ENCODE data around the gene TOP1. TPM values are rescaled to one million over a fixed set of nuclear protein-coding genes. Genes with fewer than 3 reads are reported as not detected.

TOP1 gene
- 10 to 100 TPM; 25.7 to 27.0 TPM for polyA plus RNA-seq

DNA sequence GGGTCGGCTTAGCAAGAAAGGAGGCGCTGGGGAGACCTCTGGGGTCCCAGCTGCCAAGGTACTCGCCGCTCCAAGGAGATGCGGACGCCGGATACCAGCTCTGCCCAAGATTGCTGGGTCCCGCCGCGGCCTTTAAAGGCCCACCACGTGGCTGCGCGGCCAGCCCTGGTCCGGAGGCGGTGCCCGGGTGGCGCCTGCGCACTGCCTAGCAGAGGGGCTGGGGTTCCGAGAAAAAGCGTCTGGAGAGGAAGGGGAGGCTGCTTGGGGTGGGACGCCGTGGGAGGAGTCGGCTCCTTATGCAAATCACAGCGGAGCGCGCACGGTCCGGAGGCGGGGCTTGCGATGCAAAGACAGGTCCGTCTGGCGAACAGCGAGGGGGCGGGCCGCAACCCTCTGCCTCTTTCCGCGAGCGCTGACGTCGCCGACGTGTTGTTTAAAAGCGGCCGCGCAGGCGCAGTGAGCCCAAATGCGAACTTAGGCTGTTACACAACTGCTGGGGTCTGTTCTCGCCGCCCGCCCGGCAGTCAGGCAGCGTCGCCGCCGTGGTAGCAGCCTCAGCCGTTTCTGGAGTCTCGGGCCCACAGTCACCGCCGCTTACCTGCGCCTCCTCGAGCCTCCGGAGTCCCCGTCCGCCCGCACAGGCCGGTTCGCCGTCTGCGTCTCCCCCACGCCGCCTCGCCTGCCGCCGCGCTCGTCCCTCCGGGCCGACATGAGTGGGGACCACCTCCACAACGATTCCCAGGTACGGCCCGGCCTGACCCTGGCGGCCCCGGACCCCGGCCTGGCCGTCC is at the start of gene TOP1:
TSS of gene TOP1 (plus strand) at position 464 of the 791 bp plus-strand sequence. CDS start at position 710, 246 bp downstream.
- Histone ChIP-seq H3K27me3 (ENCODE audit: control insufficient read depth in 1 of 2, insufficient read depth in 2 of 2, low read length in 2 of 2) (no peaks in the 10 kb centered on the region), H3K4me3 (ENCODE audit: low read depth in 1 of 2, low read length in 2 of 2) (peak within 1 kb of the TSS; percentile 90 to 100), H3K9me3 (ENCODE audit: control insufficient read depth in 2 of 2, insufficient read depth in 1 of 2, low read depth in 1 of 2, low read length in 1 of 2) (no peaks in the 10 kb centered on the region), H3K27ac (ENCODE audit: low read depth in 2 of 2, low read length in 1 of 2) (peak within 1 kb of the TSS; percentile 95 to 98), H3K4me1 (ENCODE audit: control insufficient read depth in 2 of 2, insufficient read depth in 2 of 2, low read length in 1 of 2) (peaks cover 0 to 2% of the 10 kb centered on the region in 2 donors), H3K36me3 (ENCODE audit: control insufficient read depth in 2 of 2, insufficient read depth in 2 of 2, low read length in 1 of 2) (peaks cover 0 to 2% of the 10 kb centered on the region in 2 donors)
- WGBS, 2 donors, result 0 to 1% methylated on average over 83 to 85 of the region's 85 CpGs

DNA sequence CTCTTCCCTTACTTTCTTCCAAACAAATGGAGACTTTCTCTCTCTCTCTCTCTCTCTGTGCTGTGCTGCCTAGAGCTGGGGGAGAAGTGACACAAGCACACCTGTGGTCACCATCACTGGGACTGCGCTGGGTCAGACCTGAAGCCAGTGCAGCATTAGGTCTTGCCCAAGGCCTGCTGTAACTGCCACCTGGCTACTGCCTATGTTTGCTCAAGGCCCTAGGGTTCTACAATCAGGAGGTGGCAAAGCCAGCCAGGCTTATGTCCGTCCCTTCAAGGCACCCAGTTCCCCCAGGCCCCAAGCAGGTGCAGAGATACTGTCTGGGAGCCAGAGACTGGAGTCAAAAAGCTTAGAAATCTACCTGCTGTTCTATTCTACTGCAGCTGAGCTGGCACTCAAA is 49.4 kb upstream of the TOP1 start:
- H3K4me1 ChIP-seq (ENCODE audit: control insufficient read depth in 2 of 2, insufficient read depth in 2 of 2, low read length in 1 of 2), result peaks cover 0 to 5% of the 10 kb centered on the region in 2 donors
- H3K36me3 ChIP-seq (ENCODE audit: control insufficient read depth in 2 of 2, insufficient read depth in 2 of 2, low read length in 1 of 2), result peaks cover 0 to 2% of the 10 kb centered on the region in 2 donors
- H3K4me3 ChIP-seq (ENCODE audit: low read depth in 1 of 2, low read length in 2 of 2), result no peak overlapping the region
- 73 to 92% methylated on average over 2 of the region's 2 CpGs for WGBS, 2 donors
- H3K9me3 ChIP-seq (ENCODE audit: control insufficient read depth in 2 of 2, insufficient read depth in 1 of 2, low read depth in 1 of 2, low read length in 1 of 2), result no peaks in the 10 kb centered on the region
- no peaks in the 10 kb centered on the region for H3K27me3 ChIP-seq (ENCODE audit: control insufficient read depth in 1 of 2, insufficient read depth in 2 of 2, low read length in 2 of 2)
- peak overlapping the region in 1 of 2 donors; percentile 24 for H3K27ac ChIP-seq (ENCODE audit: low read depth in 2 of 2, low read length in 1 of 2)

DNA sequence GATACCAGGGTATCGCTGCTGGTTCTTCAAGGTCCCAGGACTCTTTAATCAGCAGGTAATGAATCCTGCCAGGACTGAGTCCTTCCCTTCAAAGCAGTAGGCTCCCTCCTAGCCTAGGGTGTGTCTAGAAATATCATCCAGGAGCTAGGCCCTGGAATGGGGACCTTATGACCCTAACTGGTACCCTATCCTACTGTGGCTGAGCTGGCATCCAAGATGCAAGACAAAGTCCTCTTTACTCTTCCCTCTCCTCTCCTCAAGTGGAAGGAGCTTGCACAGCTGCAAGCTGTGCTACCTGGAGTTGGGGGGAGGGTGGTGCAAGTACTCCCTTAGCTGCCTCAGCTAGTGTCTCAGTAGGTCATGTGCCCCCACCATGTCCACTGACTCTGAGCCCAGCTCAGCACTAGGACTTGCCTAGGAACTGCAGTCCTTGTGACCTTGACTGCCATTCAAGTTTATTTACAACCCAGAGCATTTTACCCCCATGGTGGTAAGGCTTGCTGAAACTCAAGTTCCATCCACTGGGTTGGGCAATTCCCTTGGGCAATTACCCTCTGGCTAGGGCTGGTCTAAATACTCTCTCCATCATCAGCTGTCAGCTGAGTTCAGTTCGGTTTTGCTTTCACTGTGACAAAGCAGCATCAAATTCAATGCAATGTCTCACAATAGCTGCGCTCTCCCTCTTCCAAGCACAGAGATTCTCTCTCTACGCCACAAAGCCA is 48.4 kb upstream of the TOP1 start:
- no peaks in the 10 kb centered on the region for H3K9me3 ChIP-seq (ENCODE audit: control insufficient read depth in 2 of 2, insufficient read depth in 1 of 2, low read depth in 1 of 2, low read length in 1 of 2)
- H3K4me1 ChIP-seq (ENCODE audit: control insufficient read depth in 2 of 2, insufficient read depth in 2 of 2, low read length in 1 of 2), result peaks cover 0 to 5% of the 10 kb centered on the region in 2 donors
- peaks cover 0 to 2% of the 10 kb centered on the region in 2 donors for H3K36me3 ChIP-seq (ENCODE audit: control insufficient read depth in 2 of 2, insufficient read depth in 2 of 2, low read length in 1 of 2)
- WGBS, 2 donors, result 86 to 87% methylated on average over 4 of the region's 4 CpGs
- no peaks in the 10 kb centered on the region for H3K27me3 ChIP-seq (ENCODE audit: control insufficient read depth in 1 of 2, insufficient read depth in 2 of 2, low read length in 2 of 2)
- H3K4me3 ChIP-seq (ENCODE audit: low read depth in 1 of 2, low read length in 2 of 2), result no peak overlapping the region
- H3K27ac ChIP-seq (ENCODE audit: low read depth in 2 of 2, low read length in 1 of 2), result no peak overlapping the region

DNA sequence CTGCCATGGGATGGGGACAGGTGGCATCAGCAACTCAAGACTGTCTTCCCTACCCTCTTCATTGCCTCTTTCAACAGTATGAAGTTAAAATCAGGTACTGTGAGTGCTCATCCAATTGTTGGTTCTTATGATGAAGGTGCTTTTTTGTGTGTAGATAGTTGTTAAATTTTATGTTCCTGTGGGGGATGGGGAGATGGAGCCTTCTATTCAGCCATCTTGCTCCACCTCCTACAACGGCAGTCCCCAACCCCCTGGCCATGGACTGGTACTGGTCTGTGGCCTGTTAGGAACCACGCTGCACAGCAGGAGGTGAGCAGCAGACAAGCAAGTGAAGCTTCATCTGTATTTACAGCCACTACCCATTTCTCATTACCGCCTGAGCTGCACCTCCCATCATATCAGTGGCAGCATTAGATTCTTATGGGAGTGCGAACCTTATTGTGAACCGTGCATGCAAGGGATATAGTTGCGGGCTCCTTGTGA is 47.8 kb upstream of the TOP1 start:
- WGBS, 2 donors, result 90 to 97% methylated on average over 6 of the region's 6 CpGs
- Histone ChIP-seq H3K27me3 (ENCODE audit: control insufficient read depth in 1 of 2, insufficient read depth in 2 of 2, low read length in 2 of 2) (no peaks in the 10 kb centered on the region), H3K36me3 (ENCODE audit: control insufficient read depth in 2 of 2, insufficient read depth in 2 of 2, low read length in 1 of 2) (peaks cover 0 to 2% of the 10 kb centered on the region in 2 donors), H3K4me3 (ENCODE audit: low read depth in 1 of 2, low read length in 2 of 2) (no peak overlapping the region), H3K27ac (ENCODE audit: low read depth in 2 of 2, low read length in 1 of 2) (no peak overlapping the region), H3K9me3 (ENCODE audit: control insufficient read depth in 2 of 2, insufficient read depth in 1 of 2, low read depth in 1 of 2, low read length in 1 of 2) (no peaks in the 10 kb centered on the region), H3K4me1 (ENCODE audit: control insufficient read depth in 2 of 2, insufficient read depth in 2 of 2, low read length in 1 of 2) (peaks cover 0 to 5% of the 10 kb centered on the region in 2 donors)

DNA sequence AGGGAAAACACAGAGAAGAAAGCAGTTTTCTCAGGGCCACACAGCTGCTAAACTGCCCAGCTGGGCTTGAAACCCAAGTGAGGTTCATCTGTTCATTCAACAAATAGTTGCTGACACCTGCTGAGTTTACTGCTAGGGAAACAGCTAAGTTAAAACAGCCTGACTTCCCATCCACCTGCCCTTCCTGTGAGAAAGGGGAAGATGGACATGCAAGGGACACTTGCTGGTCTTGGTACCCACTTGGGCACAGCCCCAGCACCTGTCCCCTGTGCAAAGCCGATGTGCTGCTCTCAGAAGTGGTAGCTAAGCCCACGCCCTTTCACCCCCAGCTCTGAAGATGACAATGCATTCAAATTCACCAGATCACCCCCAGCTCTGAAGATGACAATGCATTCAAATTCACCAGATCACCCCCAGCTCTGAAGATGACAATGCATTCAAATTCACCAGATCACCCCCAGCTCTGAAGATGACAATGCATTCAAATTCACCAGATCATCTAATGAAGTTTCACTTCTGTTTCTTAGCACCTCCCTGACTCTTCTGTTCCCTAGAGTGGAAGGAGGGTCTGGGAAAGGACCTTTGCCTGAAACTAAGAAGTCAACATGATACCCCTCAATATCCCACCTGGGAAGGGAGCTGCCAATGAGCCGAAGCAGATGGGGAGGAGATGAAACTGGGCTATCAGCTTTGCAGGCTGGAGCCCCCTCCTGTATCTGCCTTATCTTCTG is 46.0 kb upstream of the TOP1 start:
- Histone ChIP-seq H3K4me3 (ENCODE audit: low read depth in 1 of 2, low read length in 2 of 2) (no peak overlapping the region), H3K4me1 (ENCODE audit: control insufficient read depth in 2 of 2, insufficient read depth in 2 of 2, low read length in 1 of 2) (peaks cover 0 to 5% of the 10 kb centered on the region in 2 donors), H3K27ac (ENCODE audit: low read depth in 2 of 2, low read length in 1 of 2) (no peak overlapping the region), H3K9me3 (ENCODE audit: control insufficient read depth in 2 of 2, insufficient read depth in 1 of 2, low read depth in 1 of 2, low read length in 1 of 2) (no peaks in the 10 kb centered on the region), H3K27me3 (ENCODE audit: control insufficient read depth in 1 of 2, insufficient read depth in 2 of 2, low read length in 2 of 2) (no peaks in the 10 kb centered on the region), H3K36me3 (ENCODE audit: control insufficient read depth in 2 of 2, insufficient read depth in 2 of 2, low read length in 1 of 2) (peaks cover 0 to 2% of the 10 kb centered on the region in 2 donors)
- WGBS, 2 donors, result 84 to 85% methylated on average over 3 of the region's 3 CpGs

DNA sequence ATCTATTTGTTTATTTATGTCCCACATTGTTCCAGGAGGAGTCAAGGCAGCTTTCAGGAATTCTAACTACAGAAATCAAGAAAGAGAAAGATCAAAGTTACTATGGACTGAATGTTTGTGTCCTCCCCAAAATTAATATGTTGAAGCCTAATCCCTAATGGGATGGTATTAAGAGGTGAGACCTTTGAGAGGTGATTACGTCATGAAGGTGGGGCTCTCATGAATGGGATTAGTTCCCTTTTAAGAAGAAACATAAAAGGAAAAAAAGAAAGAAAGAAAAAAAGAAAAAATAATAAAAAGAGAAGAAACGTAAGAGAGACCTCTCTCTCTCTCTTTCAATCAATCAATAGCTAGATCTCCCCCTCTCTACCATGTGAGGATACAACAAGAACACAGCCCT is 44.7 kb upstream of the TOP1 start:
- peaks cover 0 to 2% of the 10 kb centered on the region in 2 donors for H3K36me3 ChIP-seq (ENCODE audit: control insufficient read depth in 2 of 2, insufficient read depth in 2 of 2, low read length in 1 of 2)
- H3K27ac ChIP-seq (ENCODE audit: low read depth in 2 of 2, low read length in 1 of 2), result no peak overlapping the region
- 76 to 85% methylated on average over 2 of the region's 2 CpGs for WGBS, 2 donors
- H3K4me3 ChIP-seq (ENCODE audit: low read depth in 1 of 2, low read length in 2 of 2), result no peak overlapping the region
- no peaks in the 10 kb centered on the region for H3K9me3 ChIP-seq (ENCODE audit: control insufficient read depth in 2 of 2, insufficient read depth in 1 of 2, low read depth in 1 of 2, low read length in 1 of 2)
- H3K4me1 ChIP-seq (ENCODE audit: control insufficient read depth in 2 of 2, insufficient read depth in 2 of 2, low read length in 1 of 2), result peaks cover 0 to 5% of the 10 kb centered on the region in 2 donors
- H3K27me3 ChIP-seq (ENCODE audit: control insufficient read depth in 1 of 2, insufficient read depth in 2 of 2, low read length in 2 of 2), result no peaks in the 10 kb centered on the region

- no peaks in the 10 kb centered on the region for H3K9me3 ChIP-seq (ENCODE audit: control insufficient read depth in 2 of 2, insufficient read depth in 1 of 2, low read depth in 1 of 2, low read length in 1 of 2)
- H3K36me3 ChIP-seq (ENCODE audit: control insufficient read depth in 2 of 2, insufficient read depth in 2 of 2, low read length in 1 of 2), result peaks cover 0 to 2% of the 10 kb centered on the region in 2 donors
- no peaks in the 10 kb centered on the region for H3K27me3 ChIP-seq (ENCODE audit: control insufficient read depth in 1 of 2, insufficient read depth in 2 of 2, low read length in 2 of 2)
- H3K27ac ChIP-seq (ENCODE audit: low read depth in 2 of 2, low read length in 1 of 2), result no peak overlapping the region
- no peak overlapping the region for H3K4me3 ChIP-seq (ENCODE audit: low read depth in 1 of 2, low read length in 2 of 2)
- WGBS, 2 donors, result 89 to 91% methylated on average over 4 of the region's 4 CpGs
- H3K4me1 ChIP-seq (ENCODE audit: control insufficient read depth in 2 of 2, insufficient read depth in 2 of 2, low read length in 1 of 2), result peaks cover 0 to 2% of the 10 kb centered on the region in 2 donors
Observed at GRCh38 chr20:40984496-40984895, 44.1 kb upstream of the TOP1 start.

- WGBS, 2 donors, result 79 to 84% methylated on average over 2 of the region's 2 CpGs
- Histone ChIP-seq H3K9me3 (ENCODE audit: control insufficient read depth in 2 of 2, insufficient read depth in 1 of 2, low read depth in 1 of 2, low read length in 1 of 2) (no peaks in the 10 kb centered on the region), H3K4me1 (ENCODE audit: control insufficient read depth in 2 of 2, insufficient read depth in 2 of 2, low read length in 1 of 2) (peaks cover 4 to 12% of the 10 kb centered on the region in 2 donors), H3K36me3 (ENCODE audit: control insufficient read depth in 2 of 2, insufficient read depth in 2 of 2, low read length in 1 of 2) (no peaks in the 10 kb centered on the region), H3K4me3 (ENCODE audit: low read depth in 1 of 2, low read length in 2 of 2) (no peak overlapping the region), H3K27me3 (ENCODE audit: control insufficient read depth in 1 of 2, insufficient read depth in 2 of 2, low read length in 2 of 2) (no peaks in the 10 kb centered on the region), H3K27ac (ENCODE audit: low read depth in 2 of 2, low read length in 1 of 2) (no peak overlapping the region)
Observed at GRCh38 chr20:40986774-40987173, 41.8 kb upstream of the TOP1 start.

DNA sequence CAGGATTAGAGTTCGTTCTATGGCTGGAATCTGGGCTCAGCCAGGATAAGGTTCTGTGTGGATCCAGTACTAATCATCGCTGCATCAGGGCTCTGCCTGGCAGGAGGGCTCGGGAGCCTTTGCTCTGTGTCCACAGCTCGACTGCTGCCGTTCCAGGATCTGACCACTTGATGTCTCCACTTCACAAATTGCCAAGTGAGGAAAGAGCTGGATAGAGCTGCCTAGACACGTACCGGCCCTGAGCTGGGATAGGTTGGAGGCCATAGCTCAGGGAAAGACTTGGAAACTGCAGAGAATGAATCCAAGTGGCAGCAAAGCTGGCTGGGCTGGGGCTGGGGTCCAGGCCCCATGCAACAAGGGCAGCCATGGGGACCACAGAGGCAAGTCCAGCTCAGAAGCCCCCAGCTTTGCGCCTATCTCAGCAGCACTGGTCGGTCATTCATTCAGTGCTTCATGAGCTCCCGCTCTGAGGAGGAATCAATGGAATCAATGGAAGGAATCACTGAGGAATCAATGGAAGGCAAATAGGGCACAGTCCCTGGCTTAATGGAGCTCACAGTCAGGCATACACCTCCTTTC is 38.0 kb upstream of the TOP1 start:
- no peaks in the 10 kb centered on the region for H3K36me3 ChIP-seq (ENCODE audit: control insufficient read depth in 2 of 2, insufficient read depth in 2 of 2, low read length in 1 of 2)
- WGBS, 2 donors, result 30% methylated on average over 10 of the region's 10 CpGs
- no peak overlapping the region for H3K27ac ChIP-seq (ENCODE audit: low read depth in 2 of 2, low read length in 1 of 2)

More for the DNA sequence above, 38.0 kb upstream of the TOP1 start:
- Histone ChIP-seq H3K27me3 (ENCODE audit: control insufficient read depth in 1 of 2, insufficient read depth in 2 of 2, low read length in 2 of 2) (no peaks in the 10 kb centered on the region), H3K4me3 (ENCODE audit: low read depth in 1 of 2, low read length in 2 of 2) (no peak overlapping the region), H3K9me3 (ENCODE audit: control insufficient read depth in 2 of 2, insufficient read depth in 1 of 2, low read depth in 1 of 2, low read length in 1 of 2) (no peaks in the 10 kb centered on the region), H3K4me1 (ENCODE audit: control insufficient read depth in 2 of 2, insufficient read depth in 2 of 2, low read length in 1 of 2) (peaks cover 4 to 14% of the 10 kb centered on the region in 2 donors)

Data from esophagus (tissue), 2 donors.